Measurements from ENCODE around the gene ZNF343. TPM values are rescaled to one million over a fixed set of nuclear protein-coding genes. Genes with fewer than 3 reads are reported as not detected.

Gene ZNF343
- total RNA-seq, 2 experiments from 2014 or later, result 5.0 to 5.1 TPM

DNA sequence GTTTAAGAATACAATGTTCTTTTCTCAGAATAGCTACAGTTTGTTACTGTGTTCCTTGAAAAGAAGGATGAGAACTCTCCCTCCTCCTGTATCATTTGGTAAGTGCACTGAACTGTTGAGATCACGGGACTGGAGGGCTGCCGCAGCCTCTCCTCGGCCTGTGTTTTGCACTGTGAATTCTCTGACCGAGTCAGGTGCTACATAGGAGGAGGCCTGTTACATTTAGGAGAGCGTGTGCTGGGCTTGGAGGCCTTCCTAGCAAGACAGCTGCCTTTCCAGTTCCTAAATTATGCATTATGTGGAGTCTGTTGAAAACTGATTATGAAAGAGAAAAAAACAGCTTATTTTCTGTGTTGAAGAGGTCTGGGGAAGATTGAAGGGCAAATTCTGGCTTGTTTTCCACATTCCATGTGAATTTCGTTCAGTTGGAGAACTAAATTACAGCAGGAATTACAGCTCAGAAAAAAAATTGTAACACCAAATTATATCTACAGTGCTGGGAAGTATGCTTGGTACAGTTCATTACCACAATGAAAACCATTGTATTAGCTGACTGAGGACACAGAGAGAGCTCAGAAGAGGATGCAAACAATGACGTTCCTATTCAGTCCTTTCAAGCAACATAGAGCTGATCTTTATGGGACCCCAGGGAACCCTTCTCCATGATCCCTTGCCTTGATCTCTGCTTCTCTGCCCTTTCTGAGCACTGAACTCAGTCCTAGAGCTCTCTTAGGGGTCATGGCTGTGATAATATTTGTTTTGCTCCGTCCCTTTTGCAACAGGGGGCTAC lies 30.4 kb upstream of the ZNF343 start:
- Mint-ChIP-seq H3K4me3 (no peak overlapping the region), H3K27ac (no peak overlapping the region), H3K27me3 (peaks cover 59% of the 10 kb centered on the region), H3K4me1 (ENCODE audit: low read depth) (no peaks in the 10 kb centered on the region), H3K36me3 (ENCODE audit: low read depth) (no peaks in the 10 kb centered on the region), H3K9me3 (no peaks in the 10 kb centered on the region)
- no peak overlapping the region for H3K4me3 ChIP-seq (ENCODE audit: low read length)
- intact Hi-C loops (cut with DNase I, micrococcal nuclease), result no loop called here
- H3K4me1 ChIP-seq (ENCODE audit: insufficient read depth, low read length), result no peaks in the 10 kb centered on the region
- H3K36me3 ChIP-seq (ENCODE audit: insufficient read depth, low read length), result no peaks in the 10 kb centered on the region
- no peaks in the 10 kb centered on the region for H3K9me3 ChIP-seq (ENCODE audit: control insufficient read depth in 1 of 2, insufficient read depth in 1 of 2, low read length in 2 of 2)
- no peak overlapping the region for H3K27ac ChIP-seq (ENCODE audit: low read depth in 1 of 2, low read length in 2 of 2)
- H3K27me3 ChIP-seq (ENCODE audit: control insufficient read depth in 1 of 2, insufficient read depth in 2 of 2, low read length in 2 of 2), result peaks cover 6 to 27% of the 10 kb centered on the region in 2 experiments
- ChIA-PET POLR2A (no interaction called here), CTCF (interaction anchor here (1.1 kb wide), 1 partner anchor 44 kb away, joined by 4 read pairs; no protein-coding TSS in a partner anchor)
- TF ChIP-seq, protein P1, sequence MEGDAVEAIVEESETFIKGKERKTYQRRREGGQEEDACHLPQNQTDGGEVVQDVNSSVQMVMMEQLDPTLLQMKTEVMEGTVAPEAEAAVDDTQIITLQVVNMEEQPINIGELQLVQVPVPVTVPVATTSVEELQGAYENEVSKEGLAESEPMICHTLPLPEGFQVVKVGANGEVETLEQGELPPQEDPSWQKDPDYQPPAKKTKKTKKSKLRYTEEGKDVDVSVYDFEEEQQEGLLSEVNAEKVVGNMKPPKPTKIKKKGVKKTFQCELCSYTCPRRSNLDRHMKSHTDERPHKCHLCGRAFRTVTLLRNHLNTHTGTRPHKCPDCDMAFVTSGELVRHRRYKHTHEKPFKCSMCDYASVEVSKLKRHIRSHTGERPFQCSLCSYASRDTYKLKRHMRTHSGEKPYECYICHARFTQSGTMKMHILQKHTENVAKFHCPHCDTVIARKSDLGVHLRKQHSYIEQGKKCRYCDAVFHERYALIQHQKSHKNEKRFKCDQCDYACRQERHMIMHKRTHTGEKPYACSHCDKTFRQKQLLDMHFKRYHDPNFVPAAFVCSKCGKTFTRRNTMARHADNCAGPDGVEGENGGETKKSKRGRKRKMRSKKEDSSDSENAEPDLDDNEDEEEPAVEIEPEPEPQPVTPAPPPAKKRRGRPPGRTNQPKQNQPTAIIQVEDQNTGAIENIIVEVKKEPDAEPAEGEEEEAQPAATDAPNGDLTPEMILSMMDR (IDR thresholded peaks at IDR 0.05), result no peak
- ATAC-seq (ENCODE audit: poor library complexity) (no peak), DNase-seq (no peak)

DNA sequence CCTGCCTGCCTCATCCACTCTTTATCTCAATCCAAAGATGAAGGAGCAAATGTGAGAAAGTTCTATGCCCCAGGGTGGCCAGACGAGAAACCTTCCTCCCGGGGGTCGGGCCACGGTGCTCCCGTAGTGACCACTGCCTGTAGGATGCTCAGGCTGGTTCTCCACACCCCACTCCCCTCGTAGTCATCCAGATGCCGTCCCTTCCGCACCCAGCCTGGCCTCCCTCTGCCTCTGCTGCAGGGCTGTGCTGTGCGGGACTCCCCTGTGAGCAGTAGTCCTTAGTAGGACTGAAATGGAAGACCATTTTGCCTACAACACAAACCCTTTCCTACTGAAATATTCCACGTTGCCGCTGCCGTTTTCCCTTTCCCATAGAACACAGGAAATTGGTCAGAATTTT lies 29.6 kb upstream of the ZNF343 start:
- Mint-ChIP-seq H3K9me3 (no peaks in the 10 kb centered on the region), H3K4me3 (no peak overlapping the region), H3K27me3 (peaks cover 58% of the 10 kb centered on the region), H3K27ac (no peak overlapping the region), H3K36me3 (ENCODE audit: low read depth) (no peaks in the 10 kb centered on the region), H3K4me1 (ENCODE audit: low read depth) (no peaks in the 10 kb centered on the region)
- peaks cover 5 to 25% of the 10 kb centered on the region in 2 experiments for H3K27me3 ChIP-seq (ENCODE audit: control insufficient read depth in 1 of 2, insufficient read depth in 2 of 2, low read length in 2 of 2)
- H3K27ac ChIP-seq (ENCODE audit: low read depth in 1 of 2, low read length in 2 of 2), result no peak overlapping the region
- ChIA-PET CTCF (no interaction called here), POLR2A (no interaction called here)
- H3K4me1 ChIP-seq (ENCODE audit: insufficient read depth, low read length), result no peaks in the 10 kb centered on the region
- TF ChIP-seq, protein P1 (IDR thresholded peaks at IDR 0.05), result no peak
- DNase-seq (no peak), ATAC-seq (ENCODE audit: poor library complexity) (no peak)
- intact Hi-C loops (cut with DNase I, micrococcal nuclease), result no loop called here
- H3K9me3 ChIP-seq (ENCODE audit: control insufficient read depth in 1 of 2, insufficient read depth in 1 of 2, low read length in 2 of 2), result no peaks in the 10 kb centered on the region
- H3K36me3 ChIP-seq (ENCODE audit: insufficient read depth, low read length), result no peaks in the 10 kb centered on the region
- no peak overlapping the region for H3K4me3 ChIP-seq (ENCODE audit: low read length)

DNA sequence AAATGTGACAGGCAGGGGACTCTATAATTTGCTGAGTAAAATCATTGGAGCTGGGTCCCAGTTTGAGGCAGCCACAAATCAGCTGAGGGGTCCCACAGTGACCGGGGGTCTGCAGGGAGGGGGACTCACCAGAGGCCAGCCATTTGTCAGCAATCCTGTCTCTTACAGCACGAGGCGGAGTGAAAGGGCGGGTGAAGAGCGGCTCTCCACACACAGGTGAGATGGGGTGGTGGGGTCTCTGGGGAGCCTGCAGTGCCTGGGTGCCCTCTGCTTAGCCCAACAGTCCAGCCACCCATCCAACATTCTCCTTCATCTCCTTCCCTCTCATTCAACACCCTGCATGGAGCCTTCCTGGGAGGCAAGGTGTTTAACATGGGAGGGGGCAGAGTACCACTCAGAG lies 28.4 kb upstream of the ZNF343 start:
- Mint-ChIP-seq H3K4me3 (no peak overlapping the region), H3K27me3 (peaks cover 54% of the 10 kb centered on the region), H3K4me1 (ENCODE audit: low read depth) (no peaks in the 10 kb centered on the region), H3K9me3 (no peaks in the 10 kb centered on the region), H3K27ac (no peak overlapping the region), H3K36me3 (ENCODE audit: low read depth) (no peaks in the 10 kb centered on the region)
- H3K27me3 ChIP-seq (ENCODE audit: control insufficient read depth in 1 of 2, insufficient read depth in 2 of 2, low read length in 2 of 2), result peaks cover 5 to 18% of the 10 kb centered on the region in 2 experiments
- CTCF ChIA-PET, result no interaction called here
- H3K9me3 ChIP-seq (ENCODE audit: control insufficient read depth in 1 of 2, insufficient read depth in 1 of 2, low read length in 2 of 2), result no peaks in the 10 kb centered on the region
- H3K27ac ChIP-seq (ENCODE audit: low read depth in 1 of 2, low read length in 2 of 2), result no peak overlapping the region
- H3K36me3 ChIP-seq (ENCODE audit: insufficient read depth, low read length), result no peaks in the 10 kb centered on the region
- POLR2A ChIA-PET, result no interaction called here
- DNase-seq (no peak), ATAC-seq (ENCODE audit: poor library complexity) (no peak)
- TF ChIP-seq, protein P1 (IDR thresholded peaks at IDR 0.05), result no peak
- H3K4me3 ChIP-seq (ENCODE audit: low read length), result no peak overlapping the region
- no peaks in the 10 kb centered on the region for H3K4me1 ChIP-seq (ENCODE audit: insufficient read depth, low read length)
- intact Hi-C loops (cut with DNase I, micrococcal nuclease), result no loop called here

Data from CD4-positive, alpha-beta T cell (primary cell).